DMS 273 (cell line): ENCODE measurements around the gene XIST.
"Not testable (repeated sequence)": the region's sequence is repeated elsewhere in the genome, so short reads cannot be mapped to it uniquely, and the experiment has no call there.

Experiments used
- DNase-seq: peaks from one replicate; lab custom pipeline; 2025; ENCODE audit not compliant: unreplicated experiment; lab: John Stamatoyannopoulos, UW

The XIST gene

GRCh38 chrX:73840120-73840924 is 12.2 kb downstream of the XIST start:
- no peak for DNase-seq

DNA sequence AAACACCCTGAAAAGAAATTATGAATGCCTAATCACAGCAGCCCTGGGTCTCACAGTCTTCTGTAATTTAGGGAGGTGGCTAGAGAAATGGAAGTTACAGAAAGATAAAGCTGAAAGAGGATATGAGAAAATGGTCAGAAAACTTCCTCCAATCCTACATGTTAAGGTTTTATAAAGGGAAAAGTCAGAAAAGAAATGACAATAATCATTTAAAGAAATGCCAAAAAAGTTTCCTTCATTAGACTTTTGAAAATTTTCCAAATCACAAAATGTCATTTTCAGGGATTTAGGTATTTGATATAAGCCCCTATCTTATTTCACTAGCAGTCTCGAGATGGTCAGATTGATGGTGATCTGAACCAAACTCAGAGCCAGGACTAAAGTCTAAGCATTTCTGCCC is 13.4 kb downstream of the XIST start:
- no peak for DNase-seq

- DNase-seq: no peak
These were observed 14.4 kb downstream of the XIST start for GRCh38 chrX:73838123-73838522.

- DNase-seq: no peak
These were observed 15.5 kb downstream of the XIST start for GRCh38 chrX:73836956-73837477.

DNA sequence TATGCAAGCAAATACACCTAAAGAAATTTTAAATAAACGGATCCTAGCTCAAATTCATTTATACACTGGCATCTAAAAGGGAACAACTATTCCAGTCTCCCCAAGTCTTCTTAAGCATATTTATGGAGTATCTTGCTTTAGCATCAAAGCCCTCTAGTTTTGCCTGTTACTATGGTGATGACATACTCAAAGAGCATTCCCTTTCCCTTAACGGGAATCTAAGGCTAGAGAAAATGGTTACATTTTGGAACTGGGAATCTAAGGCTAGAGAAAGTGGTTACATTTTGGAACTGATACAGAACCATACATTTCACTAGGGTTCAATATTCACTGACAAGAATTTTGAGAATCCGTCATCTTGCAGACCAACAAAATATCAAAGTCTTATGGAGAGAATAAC is 18.3 kb downstream of the XIST start:
- DNase-seq: no peak

DNA sequence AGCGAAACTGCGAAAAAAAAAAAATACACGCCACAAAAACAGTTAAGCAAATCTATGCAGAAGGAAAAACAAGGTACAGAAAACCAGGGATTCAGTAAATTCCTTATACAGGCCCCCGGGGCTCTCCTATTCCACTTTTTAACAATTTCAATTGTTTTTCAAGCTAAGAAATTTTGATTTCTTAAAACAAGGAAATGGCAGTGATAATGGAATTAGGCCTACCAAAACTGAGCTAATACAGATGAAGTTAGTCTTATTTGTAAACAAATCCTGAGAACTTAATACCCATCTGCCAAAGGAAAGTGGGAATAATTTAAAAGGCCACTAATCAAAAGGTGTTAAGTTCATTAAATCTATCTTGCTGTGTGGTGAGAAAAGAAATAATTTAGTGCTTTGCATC is 20.2 kb downstream of the XIST start:
- DNase-seq: no peak

- DNase-seq: no peak
These were observed 21.0 kb downstream of the XIST start for GRCh38 chrX:73831500-73831899.

DNA sequence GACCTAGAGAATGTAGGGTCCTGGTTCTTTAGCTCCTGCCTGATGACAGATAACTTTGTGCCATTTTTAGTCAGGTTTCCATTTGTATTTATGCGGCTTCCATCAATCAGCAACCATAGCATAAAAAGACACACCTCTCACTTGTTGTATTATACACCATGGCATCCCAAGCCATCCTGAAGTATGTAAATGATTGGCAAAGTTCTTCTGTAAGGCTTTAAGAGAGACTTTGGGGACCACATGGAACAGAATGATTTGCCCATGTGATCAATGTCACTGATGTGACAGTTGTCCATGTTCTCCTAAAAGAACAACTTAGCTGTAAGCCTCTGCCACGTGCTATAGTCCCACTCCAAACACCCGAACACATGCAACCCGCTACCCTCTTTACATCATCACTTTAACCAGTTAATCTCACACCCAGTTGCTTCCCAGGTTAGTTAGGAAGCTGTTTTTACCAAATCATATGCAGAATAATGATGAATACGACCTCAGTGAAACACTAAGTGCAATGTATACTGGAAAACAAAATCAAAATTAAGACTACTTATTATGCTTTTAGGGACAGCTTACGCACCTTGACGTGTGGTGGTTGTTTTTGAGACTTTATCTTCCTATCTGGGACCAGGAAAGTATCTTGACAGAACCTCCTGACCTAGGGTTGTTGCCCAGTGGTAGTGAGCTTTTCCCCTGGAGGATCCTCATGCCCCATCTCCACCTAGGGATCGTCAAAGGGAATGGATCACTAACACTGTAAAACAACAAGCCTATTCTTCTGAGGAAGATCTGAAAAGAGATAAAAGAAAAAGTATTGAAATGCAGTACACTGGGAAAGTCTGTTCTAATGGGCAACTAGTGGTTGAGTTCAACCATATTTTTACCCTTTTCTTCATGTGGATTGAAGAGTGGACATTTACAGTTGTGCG is 21.8 kb downstream of the XIST start:
- no peak for DNase-seq

DNA sequence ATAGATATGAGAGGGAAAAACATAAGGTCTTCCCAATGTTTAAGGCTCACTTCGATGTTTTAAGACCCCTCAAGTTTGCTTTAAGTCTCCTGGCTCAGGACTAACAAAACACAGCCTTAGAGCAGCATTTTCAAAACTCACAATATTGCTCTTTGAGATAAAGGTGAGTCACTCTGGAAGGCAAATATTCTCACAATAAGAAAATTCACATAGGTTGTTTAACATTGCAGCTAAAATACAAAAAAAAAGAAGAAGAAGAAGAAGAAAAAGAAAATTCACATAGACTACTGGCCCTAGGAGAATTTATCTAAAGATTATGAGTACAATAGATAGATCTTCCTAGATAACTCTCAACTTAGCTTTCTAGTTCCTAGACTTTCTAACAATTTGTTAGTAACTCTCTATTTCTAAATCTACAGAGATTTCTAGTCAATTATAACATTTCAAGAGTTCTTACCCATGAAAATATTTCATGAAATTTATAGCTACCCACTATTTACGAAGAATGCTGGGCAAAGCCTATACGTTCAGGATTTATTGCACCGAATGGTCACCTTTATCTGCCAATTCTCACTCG is 22.5 kb downstream of the XIST start:
- DNase-seq: no peak

GRCh38 chrX:73828080-73828720 is 24.3 kb downstream of the XIST start:
- DNase-seq: no peak

GRCh38 chrX:73827406-73827805 is 25.1 kb downstream of the XIST start:
- DNase-seq: no peak

DNA sequence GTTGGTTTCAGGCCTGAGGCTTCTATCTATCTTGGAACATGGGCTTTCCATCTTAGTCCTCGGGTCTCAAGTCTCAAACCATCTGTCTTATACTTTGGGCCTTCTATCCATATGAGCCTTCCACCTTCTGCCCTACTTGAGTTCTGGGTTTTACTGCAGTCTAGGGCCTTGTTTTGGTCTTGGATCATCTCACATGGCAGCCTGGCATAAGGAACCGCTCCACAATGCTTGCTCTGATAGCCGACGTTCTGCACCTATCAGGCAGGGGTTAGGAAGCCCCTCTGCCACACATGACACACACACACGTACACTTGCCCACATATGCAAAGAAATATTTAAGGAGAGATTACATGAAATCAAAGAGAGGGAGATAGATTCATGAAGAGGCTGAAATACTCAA is 25.5 kb downstream of the XIST start:
- no peak for DNase-seq

- no peak for DNase-seq
These were observed 26.9 kb downstream of the XIST start for GRCh38 chrX:73825569-73825968.

GRCh38 chrX:73823473-73824004 is 29.0 kb downstream of the XIST start:
- no peak for DNase-seq

DNA sequence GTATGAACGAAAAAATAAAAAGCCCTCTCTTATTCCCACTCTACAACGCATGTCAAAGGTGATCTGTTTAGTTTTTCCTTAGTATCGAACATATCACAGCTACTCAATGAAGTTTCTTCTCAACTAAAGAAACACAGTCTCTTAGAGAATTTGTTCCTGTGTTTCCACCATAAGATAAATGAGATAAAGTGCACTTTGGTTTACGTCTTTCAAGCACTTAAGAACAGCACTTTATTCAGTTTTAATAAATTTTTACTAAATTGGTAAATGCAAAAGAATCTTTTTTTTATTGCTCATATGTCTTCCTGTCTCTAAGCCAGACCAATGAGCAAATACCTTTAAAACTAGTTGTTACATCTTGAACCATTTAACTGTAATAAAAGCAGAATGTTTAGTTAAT is 29.7 kb downstream of the XIST start:
- DNase-seq: no peak

DNA sequence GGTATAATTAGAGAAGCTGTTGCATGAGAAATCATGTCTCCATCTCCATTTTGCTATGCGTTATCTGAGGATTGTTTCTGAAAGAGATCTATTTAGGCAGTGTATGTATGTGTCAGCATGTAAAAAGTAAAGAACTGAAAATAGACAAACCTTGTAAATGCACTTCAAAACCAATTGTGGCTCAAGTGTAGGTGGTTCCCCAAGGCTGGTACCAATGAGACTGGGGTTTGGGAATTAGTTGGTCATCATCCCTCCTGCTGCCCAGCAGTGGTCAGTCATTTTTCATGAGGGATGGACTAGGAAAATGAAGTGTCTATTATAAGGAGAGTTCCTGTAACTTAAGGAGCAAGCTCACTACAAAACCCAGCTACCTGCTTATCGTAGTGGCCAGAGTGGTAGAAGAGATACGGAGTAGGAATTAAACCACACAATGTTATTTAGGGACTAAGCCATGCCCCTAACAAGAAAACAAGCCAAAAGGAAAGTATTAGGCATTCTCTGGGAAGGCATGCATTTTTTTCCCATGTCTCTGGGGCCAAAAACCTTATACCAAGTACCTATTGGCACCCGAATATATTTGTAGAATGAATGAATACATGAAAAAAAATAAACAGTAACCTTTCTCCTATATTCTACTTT is 30.5 kb downstream of the XIST start:
- DNase-seq: no peak

DNA sequence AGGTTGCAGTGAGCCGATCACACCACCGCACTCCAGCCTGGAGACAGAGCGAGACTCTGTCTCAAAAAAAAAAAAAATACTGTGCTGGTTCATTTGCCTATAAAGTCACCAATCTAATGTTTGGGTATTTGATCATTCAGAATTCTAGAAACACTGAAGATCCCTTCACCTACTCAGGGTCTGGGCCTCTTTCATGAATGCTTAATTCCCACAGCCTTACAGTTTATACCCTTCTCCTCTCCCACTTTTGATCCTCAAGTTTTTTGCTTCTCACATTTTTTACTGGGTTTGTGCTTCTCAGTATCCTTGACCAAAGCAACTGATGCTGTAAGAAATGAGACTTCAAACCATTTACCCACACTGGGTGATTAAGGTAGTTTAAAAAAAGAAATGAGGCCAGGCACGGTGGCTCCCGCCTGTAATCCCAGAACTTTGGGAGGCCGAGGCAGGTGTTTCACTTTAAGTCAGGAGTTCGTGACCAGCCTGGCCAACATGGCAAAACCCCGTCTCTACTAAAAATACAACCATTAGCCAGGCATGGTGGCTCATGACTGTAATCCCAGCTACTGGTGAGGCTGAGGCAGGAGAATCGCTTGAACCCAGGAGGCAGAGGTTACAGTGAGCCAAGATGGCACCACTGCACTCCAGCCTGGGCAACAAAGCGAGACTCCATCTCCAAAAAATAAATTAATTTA is 32.5 kb downstream of the XIST start:
- DNase-seq: not testable (repeated sequence)

DNA sequence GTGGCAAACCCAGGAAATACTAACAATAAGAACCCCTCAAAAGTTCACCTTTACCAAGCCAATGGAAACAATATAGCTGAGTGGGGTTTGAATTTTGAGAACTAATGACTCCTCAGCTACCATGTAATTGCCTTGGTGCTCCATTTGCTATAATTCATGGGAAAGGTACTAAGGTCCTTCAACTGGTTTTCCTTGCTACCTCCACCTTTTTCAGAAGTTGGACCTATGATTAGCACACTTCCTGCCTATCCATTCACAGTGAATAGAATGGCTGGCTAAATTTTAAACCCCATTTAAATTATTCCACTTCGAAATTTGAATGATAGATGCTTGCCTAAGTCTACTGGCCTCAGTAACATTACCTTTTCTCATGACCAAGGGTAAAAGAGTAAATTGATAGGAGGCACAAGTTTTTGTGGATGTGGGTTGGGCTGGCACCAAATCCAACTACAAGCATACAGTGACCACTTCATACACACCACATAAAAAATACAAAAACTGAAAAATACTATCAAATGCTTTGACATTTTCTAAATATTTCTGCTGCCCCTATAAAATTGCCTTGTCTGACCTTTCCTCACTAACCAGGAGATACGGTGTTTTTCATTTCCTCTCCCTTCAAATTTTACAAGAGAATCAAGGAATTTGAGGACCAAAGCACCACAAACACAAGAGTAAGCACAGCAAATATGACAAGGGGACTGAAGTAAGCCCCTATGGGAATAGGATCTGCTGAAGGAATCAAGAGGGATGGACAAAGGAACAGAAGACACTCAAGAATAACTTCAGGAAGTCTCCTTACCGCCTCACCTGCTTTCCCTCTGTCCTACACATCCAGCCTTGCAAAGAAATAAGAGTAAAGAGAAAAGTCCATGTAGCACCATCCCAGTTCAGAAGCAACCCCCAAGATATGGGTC is 34.1 kb downstream of the XIST start:
- DNase-seq: no peak
